ENCODE results near the gene UNC5C.

Gene UNC5C

DNA sequence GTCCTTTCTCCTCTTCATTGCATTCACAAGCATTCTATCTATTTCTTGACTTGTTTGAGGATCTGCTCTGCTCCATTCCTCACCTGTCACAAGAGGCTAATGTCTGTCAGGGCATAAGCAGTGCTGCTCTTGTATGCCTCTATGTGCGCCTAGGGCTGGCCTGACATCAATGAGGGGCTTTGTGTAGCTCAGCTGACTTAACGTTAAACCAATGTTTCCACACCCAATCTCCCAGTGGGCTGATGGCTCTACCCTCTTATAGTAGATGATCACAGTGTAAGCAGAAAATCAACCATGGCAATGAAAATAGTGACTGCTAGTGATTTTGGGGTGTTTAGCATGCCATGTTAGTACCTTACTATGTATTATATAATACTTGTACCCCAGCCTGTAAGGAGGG is 139.0 kb downstream of the UNC5C start:
- Histone ChIP-seq H3K36me3 (ENCODE audit: control insufficient read depth, insufficient read depth, low read length) (no peaks in the 10 kb centered on the region), H3K4me3 (replicated peaks; ENCODE audit: low read depth, low read length) (no peak overlapping the region), H3K27me3 (replicated peaks; ENCODE audit: control insufficient read depth, insufficient read depth, low read length) (no peaks in the 10 kb centered on the region)
- TF ChIP-seq, protein P1, sequence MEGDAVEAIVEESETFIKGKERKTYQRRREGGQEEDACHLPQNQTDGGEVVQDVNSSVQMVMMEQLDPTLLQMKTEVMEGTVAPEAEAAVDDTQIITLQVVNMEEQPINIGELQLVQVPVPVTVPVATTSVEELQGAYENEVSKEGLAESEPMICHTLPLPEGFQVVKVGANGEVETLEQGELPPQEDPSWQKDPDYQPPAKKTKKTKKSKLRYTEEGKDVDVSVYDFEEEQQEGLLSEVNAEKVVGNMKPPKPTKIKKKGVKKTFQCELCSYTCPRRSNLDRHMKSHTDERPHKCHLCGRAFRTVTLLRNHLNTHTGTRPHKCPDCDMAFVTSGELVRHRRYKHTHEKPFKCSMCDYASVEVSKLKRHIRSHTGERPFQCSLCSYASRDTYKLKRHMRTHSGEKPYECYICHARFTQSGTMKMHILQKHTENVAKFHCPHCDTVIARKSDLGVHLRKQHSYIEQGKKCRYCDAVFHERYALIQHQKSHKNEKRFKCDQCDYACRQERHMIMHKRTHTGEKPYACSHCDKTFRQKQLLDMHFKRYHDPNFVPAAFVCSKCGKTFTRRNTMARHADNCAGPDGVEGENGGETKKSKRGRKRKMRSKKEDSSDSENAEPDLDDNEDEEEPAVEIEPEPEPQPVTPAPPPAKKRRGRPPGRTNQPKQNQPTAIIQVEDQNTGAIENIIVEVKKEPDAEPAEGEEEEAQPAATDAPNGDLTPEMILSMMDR (IDR thresholded peaks at IDR 0.05; ENCODE audit: insufficient read depth, low read length, poor library complexity, severe bottlenecking): no peak
- DNase-seq (ENCODE audit: extremely low read depth, insufficient read length): no peak

DNA sequence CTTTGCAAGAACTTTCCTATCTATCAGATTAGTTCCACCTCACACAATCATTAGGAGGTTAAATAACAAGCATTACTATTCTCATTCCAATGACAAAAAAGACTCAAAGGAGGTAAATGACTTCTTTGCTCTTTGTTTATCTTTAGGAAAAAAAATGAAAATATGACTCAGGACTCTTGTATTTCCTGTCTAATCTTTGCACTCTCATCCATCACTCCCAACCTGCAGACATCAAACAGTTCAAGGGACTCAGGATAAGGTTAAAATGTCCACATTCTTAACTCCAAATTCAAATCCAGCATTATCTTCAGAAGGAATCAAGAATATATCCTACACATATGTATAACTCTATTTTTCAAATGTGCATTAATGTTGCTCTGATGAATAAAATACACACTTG is 139.6 kb downstream of the UNC5C start:
- no peaks in the 10 kb centered on the region for H3K36me3 ChIP-seq (ENCODE audit: control insufficient read depth, insufficient read depth, low read length)
- H3K27me3 ChIP-seq (replicated peaks; ENCODE audit: control insufficient read depth, insufficient read depth, low read length): no peaks in the 10 kb centered on the region
- TF ChIP-seq, protein P1 (IDR thresholded peaks at IDR 0.05; ENCODE audit: insufficient read depth, low read length, poor library complexity, severe bottlenecking): no peak
- no peak for DNase-seq (ENCODE audit: extremely low read depth, insufficient read length)
- no peak overlapping the region for H3K4me3 ChIP-seq (replicated peaks; ENCODE audit: low read depth, low read length)

DNA sequence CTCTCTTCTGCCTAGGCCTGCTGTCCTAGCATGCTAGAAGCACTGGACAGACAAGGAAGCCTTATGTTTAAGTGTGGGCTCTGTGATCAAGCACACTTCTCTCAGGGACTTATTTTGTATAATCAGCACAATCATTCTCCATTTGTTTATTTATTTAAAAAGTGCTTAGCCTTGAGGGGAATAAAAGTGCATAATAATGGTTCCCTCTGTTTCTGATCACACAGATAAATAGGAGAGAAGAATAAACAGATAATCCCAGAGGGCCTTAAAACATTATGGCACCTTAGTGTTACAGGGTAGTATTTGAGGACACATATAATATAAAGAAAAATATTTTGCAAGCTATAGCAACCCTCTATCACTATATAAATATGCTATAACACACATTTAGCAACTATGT is 146.5 kb downstream of the UNC5C start:
- no peak overlapping the region for H3K4me3 ChIP-seq (replicated peaks; ENCODE audit: low read depth, low read length)
- no peak for DNase-seq (ENCODE audit: extremely low read depth, insufficient read length)
- TF ChIP-seq, protein P1 (IDR thresholded peaks at IDR 0.05; ENCODE audit: insufficient read depth, low read length, poor library complexity, severe bottlenecking): no peak
- no peaks in the 10 kb centered on the region for H3K36me3 ChIP-seq (ENCODE audit: control insufficient read depth, insufficient read depth, low read length)
- no peaks in the 10 kb centered on the region for H3K27me3 ChIP-seq (replicated peaks; ENCODE audit: control insufficient read depth, insufficient read depth, low read length)

DNA sequence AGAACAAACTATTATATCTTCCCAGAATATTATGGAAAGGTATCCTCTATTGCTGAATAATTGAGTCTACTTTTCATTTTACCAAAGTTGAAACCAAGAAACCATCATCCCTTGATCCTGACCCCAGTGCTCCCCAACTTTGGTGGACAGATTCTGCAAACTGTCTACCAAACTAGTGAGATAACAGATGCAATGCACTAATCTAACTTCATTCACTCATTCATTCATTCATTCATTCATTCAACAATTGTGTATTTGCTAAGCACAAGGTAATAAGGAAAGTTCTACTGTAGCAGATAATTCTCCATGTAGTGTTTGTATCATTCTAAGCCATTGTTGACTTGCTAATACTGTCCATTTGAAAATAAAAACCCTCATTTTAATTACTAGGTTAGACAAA is 150.6 kb downstream of the UNC5C start:
- TF ChIP-seq, protein P1 (IDR thresholded peaks at IDR 0.05; ENCODE audit: insufficient read depth, low read length, poor library complexity, severe bottlenecking): no peak
- no peaks in the 10 kb centered on the region for H3K36me3 ChIP-seq (ENCODE audit: control insufficient read depth, insufficient read depth, low read length)
- DNase-seq (ENCODE audit: extremely low read depth, insufficient read length): no peak
- no peaks in the 10 kb centered on the region for H3K27me3 ChIP-seq (replicated peaks; ENCODE audit: control insufficient read depth, insufficient read depth, low read length)
- H3K4me3 ChIP-seq (replicated peaks; ENCODE audit: low read depth, low read length): no peak overlapping the region

DNA sequence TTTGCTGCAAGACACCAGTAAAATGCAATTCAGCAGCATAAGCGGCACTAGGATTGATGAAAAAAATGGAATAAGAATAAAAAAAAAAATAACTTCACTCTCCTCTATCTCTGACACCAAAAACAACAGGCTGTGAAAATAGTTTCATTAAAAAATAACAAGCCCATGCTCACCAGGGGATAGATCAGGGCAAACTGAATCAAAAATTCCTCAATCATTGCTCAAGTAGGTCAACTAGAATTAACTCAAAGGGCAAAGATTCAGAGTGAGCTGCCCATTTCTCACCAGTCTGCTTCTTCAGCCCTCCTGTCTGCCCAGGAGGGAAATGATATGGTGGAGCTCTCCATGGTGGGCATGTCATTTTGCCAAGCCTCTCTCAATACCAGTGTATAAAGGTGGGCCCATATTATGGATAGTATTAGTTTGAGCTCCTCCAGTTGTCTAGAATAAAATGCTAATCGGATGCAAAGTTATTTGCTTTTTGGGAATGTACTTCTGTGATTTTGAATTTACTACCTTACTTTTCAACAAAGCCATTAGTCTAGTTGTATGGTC is 153.9 kb downstream of the UNC5C start:
- TF ChIP-seq, protein P1 (IDR thresholded peaks at IDR 0.05; ENCODE audit: insufficient read depth, low read length, poor library complexity, severe bottlenecking): no peak
- Histone ChIP-seq H3K4me3 (replicated peaks; ENCODE audit: low read depth, low read length) (no peak overlapping the region), H3K27me3 (replicated peaks; ENCODE audit: control insufficient read depth, insufficient read depth, low read length) (no peaks in the 10 kb centered on the region), H3K36me3 (ENCODE audit: control insufficient read depth, insufficient read depth, low read length) (no peaks in the 10 kb centered on the region)
- DNase-seq (ENCODE audit: extremely low read depth, insufficient read length): no peak

DNA sequence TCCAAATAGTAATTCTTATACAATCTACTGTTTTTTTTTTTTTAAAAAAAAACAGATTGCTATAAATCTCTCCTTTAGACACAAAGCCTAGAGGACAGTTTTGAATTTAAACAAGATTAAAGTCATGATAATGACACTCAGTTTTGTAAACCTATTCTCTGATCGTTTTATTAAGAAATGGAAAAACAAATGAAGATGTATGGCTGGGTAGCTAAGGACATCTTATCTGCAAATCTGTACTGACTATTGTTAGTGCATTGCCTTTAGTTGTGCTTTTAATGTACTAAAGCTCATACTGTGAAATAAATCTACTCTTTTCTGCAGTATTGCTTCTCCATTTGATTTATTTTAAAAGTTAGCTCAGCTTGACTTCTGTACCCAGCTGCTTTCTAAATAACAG is 155.0 kb downstream of the UNC5C start:
- no peaks in the 10 kb centered on the region for H3K27me3 ChIP-seq (replicated peaks; ENCODE audit: control insufficient read depth, insufficient read depth, low read length)
- TF ChIP-seq, protein P1 (IDR thresholded peaks at IDR 0.05; ENCODE audit: insufficient read depth, low read length, poor library complexity, severe bottlenecking): no peak
- no peaks in the 10 kb centered on the region for H3K36me3 ChIP-seq (ENCODE audit: control insufficient read depth, insufficient read depth, low read length)
- DNase-seq (ENCODE audit: extremely low read depth, insufficient read length): no peak
- no peak overlapping the region for H3K4me3 ChIP-seq (replicated peaks; ENCODE audit: low read depth, low read length)
